ENCODE results near the gene ARAP3.
"Not testable (repeated sequence)": the region's sequence is repeated elsewhere in the genome, so short reads cannot be mapped to it uniquely, and the experiment has no call there.

The ARAP3 gene

DNA sequence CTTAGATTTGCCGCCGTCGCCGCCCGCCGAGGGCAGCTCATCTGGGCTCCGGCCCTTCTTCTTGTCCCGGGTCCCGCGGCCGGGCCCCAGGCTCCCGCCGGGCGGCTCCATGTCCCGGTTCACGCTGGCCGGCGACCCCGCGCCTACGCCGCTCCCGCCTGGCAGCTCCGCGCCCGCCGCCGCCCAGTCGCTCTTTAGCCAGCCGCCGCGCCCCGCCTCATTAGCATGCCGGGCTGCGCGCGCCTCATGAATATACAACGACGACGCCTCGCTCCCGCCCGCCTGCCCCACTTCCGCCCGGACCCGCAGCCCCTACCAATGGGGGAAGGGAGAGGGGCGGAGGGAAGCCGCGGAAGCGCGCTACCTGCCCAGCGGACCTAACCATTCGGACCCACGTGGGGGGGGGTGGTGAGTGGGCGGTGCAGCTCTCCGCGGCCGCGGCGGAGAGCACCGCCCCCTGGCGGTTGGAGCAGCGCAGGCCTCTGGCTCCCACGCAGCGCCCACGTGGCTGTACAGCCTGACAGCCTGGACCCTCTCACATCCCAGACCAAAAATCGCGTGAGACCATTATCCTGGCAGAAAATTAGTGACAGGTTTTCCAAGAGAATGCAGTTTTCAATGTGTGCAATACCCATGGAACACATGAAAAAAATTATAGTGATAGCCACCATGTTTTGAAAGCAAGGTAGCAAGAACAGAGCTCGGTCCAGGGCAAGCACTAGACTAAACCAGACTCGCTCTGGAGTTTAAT is 63.1 kb downstream of the ARAP3 start, which contains the start of gene DIAPH1:
Gene DIAPH1, minus strand, starts transcription at position 197 of the 751 bp plus-strand sequence. Its CDS starts 86 bp downstream, at position 111.
- in situ Hi-C loops (cut with MboI; ENCODE audit: low sequenced_read_pairs) = no loop called here

DNA sequence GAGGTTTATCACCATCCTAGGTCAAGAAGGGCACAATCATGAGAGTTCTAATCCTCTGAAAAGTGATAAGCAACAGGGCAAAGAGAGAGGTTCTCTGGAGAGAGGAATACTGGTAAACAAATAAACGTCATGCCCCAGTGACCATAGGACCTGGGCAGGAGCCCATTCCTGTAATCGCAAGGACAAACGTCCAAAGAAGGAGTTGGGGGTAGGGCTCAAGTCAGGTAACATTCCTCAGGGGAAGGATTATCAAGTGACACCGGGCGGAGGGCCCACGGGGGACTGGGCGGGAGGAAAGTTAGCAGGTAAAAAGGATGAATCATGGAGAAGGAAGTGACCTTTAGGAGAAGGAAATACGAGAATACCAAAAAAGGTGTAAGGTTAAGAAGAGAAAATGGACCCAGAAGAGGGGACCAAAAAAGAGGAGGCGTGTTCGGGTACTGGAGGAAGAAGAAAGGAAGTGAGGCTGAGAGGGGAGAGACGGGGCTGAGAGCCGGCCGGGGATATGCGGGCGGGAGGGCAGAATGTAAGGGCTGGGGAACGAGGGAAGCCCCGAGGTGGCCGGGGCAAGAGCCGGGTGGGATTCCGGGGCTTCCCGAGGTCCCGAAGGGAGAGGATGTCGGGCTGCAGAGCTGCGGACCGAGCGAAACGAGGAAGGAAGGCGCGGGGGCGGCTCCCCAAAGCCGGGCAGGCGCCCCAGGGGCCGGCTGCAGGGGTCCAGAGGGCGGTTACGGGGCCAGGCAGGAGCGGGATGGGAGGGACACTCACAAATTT is 63.8 kb downstream of the ARAP3 start:
- in situ Hi-C loops (cut with MboI; ENCODE audit: low sequenced_read_pairs) = no loop called here

DNA sequence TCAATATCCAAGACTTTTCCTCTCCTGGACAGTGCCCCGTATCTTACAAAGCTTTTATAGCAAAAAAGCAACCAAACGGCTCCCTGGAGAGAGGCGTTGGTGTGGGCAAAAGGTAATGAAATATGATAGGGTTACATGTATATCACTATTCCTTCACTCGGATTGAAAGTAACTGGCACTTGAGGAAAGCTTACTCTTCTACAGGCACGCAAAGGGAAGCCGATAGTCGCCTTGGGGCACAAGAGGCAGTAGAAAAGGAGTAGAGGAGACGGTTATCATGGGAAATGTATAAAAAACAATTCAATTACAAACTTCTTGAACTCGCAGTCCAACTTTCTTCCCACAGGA is 64.4 kb downstream of the ARAP3 start:
- in situ Hi-C loops (cut with MboI; ENCODE audit: low sequenced_read_pairs) = no loop called here

DNA sequence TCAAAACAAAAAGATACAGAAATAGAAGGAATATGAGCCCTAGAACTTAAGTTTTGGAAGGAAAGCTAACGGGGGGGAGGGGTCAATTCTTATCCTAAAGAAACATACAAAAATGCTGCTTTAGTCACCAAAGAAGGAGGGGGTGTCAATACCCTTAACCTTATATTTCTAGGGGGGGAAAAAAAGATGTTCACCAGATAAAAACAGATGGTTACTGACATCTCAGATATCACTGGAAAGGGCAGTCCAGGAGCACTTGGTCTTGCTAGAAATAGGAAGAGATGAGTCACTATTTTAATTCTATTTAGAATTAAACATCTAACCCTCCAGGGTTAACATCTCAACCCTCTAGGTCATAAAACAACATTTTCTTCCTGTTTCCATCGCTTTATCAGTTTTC is 64.9 kb downstream of the ARAP3 start:
- in situ Hi-C loops (cut with MboI; ENCODE audit: low sequenced_read_pairs) = no loop called here

DNA sequence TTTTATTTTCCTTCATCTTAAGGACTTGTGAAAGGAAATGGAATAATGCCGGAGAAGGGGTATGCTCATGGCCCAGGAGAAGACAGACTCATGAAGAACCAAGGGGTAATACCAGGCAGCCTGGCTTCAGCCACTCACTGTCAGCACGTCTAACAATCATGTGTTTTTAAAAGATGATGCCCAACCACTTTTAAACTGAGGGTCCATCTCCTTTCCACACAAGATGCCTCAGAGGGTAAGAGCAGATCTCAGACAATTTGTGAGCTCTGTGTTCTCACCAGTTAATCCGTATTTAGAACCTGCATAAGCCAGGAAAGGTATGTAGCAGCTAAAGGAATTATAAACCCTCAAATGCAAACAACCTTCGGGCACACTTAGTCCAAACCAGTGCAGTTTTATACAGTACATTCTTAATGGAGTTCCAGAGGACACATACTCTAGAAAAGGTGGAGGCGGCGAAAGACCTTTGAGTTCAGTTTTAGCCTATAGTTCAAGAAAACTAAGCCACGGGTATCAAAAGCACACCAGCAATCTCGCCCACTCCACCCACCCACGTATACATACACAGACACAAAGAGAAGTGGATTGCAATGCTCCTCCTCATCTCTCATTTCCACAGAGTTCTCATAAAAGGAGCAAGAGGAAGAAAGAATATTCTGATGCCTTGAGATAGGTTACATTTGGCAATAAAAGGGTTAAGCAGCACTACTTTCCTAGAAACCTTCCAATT is 65.9 kb downstream of the ARAP3 start:
- in situ Hi-C loops (cut with MboI; ENCODE audit: low sequenced_read_pairs) = no loop called here

DNA sequence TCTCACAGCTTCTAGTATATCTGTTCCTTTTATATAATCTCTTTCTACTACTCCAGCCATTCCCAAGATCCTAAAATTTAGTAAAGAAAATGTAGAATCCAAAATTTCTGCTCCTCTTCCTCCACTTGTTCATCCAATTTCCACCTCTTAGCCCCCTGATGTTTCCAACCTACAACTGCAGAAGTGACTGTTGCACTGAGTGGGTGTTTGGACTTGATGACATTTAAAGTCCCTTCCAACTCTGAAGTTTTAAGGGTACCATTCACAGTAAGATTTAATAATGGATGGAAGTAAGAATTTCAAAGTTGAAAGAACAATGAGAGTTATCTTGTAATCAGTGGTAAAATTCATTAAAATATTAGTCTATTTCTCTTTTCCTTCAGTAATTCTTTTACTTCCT is 68.7 kb downstream of the ARAP3 start:
- in situ Hi-C loops (cut with MboI; ENCODE audit: low sequenced_read_pairs) = no loop called here

DNA sequence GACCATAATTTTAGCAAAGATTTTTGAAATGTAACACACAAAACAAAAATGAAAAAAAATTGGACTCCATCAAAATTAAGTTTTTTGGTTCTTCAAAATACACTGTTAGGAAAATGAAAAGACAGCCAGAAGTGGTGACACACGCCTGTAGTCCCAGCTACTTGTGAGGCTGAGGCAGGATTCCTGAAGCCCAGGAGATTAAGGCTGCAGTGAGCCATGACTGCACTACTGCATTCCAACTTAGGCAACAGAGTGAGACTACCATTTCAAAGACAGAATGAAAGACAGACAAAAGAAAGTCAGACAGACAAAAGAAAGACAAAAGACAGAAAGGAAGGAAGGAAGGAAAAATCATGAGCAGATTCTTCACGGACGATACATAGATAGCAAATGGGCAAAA is 70.7 kb downstream of the ARAP3 start:
- in situ Hi-C loops (cut with MboI; ENCODE audit: low sequenced_read_pairs) = no loop called here

DNA sequence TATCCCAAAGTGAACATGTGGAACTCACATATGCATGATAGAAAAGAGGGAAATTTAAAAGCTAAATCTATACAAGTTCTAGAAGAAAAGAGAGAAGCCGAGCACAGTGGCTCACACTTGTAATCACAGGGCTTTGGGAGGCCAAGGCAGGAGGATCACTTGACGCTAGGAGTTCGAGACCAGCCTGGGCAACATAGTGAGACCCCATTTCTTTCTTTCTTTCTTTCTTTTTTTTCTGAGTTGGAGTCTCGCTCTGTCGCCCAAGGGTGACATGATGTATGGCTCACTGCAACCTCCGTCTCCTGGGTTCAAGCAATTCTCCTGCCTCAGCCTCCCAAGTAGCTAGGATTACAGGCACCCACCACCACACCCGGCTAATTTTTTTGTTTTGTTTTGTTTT is 72.1 kb downstream of the ARAP3 start:
- in situ Hi-C loops (cut with MboI; ENCODE audit: low sequenced_read_pairs) = not testable (repeated sequence)

DNA sequence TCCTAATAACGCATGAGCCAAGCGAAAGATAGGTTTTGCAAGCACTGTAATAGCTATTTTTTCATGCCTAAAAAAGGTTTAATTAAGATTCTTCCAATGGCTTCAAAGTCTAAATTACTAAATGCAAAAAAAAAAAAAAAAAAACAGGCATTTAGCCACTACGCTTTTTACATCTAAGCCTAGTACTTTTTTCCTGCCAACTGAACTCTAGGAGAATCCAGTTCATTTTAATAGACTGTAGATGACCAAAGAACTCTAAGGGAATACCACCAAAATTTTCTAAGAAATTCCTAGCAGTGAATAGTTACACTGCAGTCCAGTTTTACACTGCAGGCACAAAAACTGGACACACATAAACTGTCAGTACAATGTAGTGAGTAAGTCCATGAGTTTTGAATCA is 73.0 kb downstream of the ARAP3 start:
- in situ Hi-C loops (cut with MboI; ENCODE audit: low sequenced_read_pairs) = no loop called here

DNA sequence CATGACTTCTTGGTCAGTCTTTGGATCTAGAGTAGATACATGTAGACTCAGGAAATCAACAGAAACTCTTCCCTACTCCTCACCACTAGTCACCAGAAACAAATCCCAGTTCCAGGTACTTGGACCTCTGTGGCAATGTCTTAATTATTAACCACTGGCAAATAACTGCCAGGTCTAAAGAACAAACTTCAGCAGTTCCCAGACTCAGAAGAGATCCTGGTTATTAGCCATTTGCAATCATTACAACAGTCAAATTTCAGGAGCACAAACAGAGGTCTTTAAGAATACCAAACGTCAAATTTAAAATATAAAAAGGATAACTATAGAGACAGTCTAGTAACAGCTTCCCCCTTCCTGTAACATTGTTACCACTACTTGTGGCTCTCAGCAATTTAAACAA is 73.5 kb downstream of the ARAP3 start:
- in situ Hi-C loops (cut with MboI; ENCODE audit: low sequenced_read_pairs) = no loop called here

DNA sequence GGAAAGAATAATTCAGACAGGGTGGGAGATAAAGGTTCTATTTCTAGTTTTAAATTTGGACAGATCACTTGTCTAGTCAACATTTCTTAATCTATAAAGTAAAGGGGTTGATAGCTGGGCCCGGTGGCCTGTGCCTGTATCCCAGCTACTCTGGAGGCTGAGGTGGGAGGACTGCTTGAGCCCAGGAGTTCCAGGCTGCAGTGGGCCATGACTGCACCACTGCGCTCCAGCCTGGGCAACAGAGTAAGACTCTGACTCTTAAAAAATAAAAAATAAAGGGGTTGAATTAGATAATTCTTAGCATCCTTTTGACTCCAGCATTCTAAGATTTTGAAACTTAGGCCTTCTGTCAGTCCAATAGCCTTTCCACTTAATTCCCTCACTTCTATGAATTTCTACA is 74.0 kb downstream of the ARAP3 start:
- in situ Hi-C loops (cut with MboI; ENCODE audit: low sequenced_read_pairs) = no loop called here

DNA sequence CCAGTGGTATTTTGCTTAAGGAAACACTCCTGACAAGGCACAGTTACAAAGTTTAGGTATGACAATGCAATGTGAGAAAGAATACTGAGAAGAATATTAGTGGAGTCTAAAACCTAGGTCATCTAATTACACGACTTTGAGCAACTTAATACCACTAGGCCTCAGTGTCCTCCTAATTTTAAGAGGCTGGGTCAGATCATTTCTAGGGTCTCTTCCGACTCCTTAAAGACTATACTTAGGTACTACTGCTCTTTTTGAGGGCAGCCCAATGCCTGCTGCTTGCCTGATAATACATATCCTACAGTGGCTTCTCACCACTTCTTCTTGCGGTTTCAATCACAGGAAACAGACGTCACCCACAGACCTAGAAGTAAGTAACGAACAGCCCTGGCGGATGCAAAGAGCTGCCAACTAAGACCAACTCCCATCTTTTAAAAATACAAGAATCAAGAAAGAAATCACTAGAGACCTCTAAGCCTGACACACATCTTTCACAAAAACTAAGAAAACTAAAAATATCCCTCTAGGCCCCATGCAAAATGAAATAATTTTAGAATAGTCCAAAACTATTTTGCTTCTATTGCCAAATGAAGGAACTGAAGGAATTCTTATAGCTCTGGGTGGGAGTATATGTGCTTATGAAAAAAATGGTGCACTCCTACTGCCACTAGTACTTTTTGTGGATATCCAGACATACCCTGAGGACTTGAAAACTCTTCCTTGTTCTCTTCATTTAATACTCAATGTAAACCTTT is 76.3 kb downstream of the ARAP3 start:
- in situ Hi-C loops (cut with MboI; ENCODE audit: low sequenced_read_pairs) = no loop called here

DNA sequence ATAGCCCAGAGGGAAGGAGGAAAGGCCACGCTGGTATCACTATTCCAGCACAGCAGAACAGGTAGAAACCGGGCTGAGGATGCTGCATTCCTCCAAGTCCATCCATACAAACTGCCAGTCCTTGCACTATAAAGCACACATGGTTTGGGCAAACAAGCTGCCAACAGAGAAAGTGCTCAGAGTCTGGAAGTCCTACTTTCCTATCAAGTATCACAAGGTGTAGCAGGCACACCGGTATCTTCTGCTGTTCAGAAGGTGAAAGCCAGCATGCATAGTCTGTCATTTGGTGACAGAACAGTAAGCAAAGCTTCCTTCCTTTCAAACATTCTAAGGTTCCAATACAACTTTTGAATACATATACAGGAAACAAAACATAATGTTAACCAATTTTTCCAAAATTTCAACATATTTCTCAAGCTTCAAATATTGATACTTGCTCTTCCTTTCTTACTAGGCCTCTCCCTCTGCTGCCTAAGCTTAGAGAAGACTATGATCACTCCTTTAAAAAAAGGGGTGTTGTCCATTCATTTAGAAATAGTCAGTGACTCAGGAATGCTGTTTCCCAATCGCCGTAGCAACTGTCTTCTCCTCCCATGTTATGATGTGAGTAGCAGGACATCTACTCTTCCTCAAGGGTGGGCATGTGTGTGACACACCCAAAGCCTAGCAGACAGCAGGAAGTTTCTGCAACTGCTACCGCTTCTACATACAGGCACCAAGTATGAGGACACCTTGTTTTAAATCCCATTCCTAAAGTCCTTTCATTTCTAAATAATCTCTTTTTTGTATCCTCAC is 77.9 kb downstream of the ARAP3 start:
- in situ Hi-C loops (cut with MboI; ENCODE audit: low sequenced_read_pairs) = no loop called here

Data from HL-60/S4 treated with phorbol 12-myristate 13-acetate at 8.2 ng/mL for 4 days and 3 days (cell line).